Regular cardiac myocyte (primary cell): ENCODE data around the gene PLXNA2. TPM values are rescaled to one million over a fixed set of nuclear protein-coding genes. Genes with fewer than 3 reads are reported as not detected.

Source experiments
- total RNA-seq: library from RNA; depleted of rRNA; stranded (reverse); fragments of >200 nt; gene quantifications from 2 replicates; pipeline ENCODE4 v1.2.3, GENCODE V29; 2014

PLXNA2 gene, protein sequence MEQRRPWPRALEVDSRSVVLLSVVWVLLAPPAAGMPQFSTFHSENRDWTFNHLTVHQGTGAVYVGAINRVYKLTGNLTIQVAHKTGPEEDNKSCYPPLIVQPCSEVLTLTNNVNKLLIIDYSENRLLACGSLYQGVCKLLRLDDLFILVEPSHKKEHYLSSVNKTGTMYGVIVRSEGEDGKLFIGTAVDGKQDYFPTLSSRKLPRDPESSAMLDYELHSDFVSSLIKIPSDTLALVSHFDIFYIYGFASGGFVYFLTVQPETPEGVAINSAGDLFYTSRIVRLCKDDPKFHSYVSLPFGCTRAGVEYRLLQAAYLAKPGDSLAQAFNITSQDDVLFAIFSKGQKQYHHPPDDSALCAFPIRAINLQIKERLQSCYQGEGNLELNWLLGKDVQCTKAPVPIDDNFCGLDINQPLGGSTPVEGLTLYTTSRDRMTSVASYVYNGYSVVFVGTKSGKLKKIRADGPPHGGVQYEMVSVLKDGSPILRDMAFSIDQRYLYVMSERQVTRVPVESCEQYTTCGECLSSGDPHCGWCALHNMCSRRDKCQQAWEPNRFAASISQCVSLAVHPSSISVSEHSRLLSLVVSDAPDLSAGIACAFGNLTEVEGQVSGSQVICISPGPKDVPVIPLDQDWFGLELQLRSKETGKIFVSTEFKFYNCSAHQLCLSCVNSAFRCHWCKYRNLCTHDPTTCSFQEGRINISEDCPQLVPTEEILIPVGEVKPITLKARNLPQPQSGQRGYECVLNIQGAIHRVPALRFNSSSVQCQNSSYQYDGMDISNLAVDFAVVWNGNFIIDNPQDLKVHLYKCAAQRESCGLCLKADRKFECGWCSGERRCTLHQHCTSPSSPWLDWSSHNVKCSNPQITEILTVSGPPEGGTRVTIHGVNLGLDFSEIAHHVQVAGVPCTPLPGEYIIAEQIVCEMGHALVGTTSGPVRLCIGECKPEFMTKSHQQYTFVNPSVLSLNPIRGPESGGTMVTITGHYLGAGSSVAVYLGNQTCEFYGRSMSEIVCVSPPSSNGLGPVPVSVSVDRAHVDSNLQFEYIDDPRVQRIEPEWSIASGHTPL (N-terminal part only)
- 3.4 and 8.4 TPM in 2 replicates for total RNA-seq

DNA sequence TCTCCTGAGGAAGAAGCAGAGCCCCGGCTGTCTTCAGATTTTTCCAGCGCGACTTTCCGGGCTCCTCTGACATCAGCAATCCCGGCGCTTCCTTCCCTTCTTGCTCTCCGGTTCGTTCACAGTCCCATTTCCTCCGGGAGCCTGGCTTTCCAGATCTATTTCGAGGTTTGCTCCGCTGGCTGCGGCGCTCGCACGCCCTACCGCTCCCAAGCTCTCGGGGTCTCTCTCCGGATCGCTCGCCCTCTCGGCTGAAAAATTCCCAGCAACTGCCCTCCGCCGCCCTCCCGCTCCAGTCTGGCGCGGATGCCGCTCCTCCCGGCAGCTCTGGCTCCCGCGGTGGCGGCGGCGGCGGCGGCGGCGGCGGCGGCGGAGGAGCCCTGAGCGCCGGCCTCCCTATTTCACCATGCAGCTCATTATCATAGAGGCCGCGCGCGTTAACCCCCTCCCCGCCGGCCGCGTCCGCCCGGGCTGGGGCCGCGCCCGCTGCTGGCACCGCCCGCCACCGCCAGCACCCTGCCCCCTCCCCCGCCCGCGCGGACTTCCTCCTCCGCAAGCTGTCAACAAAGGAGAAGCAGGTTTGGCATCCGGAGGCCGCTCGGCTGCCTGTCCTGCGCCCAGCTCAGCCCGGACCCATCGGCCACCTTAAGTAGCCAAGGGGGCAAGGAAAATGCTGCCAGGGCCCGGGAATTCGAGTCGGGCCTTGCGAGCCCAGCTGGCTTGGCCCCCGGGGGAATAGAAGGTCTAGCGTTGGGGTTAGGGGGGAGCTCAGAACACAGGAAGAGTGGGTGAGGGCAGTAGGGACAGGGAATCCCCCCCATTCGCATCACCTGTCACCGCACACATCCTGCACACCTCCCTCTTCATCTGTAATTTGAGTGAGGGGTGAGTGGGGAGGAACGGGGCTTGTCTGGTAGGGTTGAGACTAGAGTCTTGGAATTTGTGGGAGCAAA lies at the start of gene PLXNA2:
Gene PLXNA2, minus strand, starts transcription at position 418 of the 950 bp plus-strand sequence. CDS start 26,462 bp downstream, outside the sequence.

